B cell (primary cell): ENCODE results near the gene NEU2.

Source experiments
- CTCF ChIP-seq: fragments of 200-600 bp; IDR thresholded peaks from one replicate; pipeline ENCODE4 v1.8.0; 2022; ENCODE audit warnings: antibody characterized with exemption, mild to moderate bottlenecking
- EZH2 ChIP-seq: IDR thresholded peaks from 2 replicates; pipeline ENCODE4 v1.6.1; 2012; ENCODE audit warnings: borderline replicate concordance, low read depth, mild to moderate bottlenecking, moderate library complexity, low read length; ENCODE audit not compliant: insufficient read depth, poor library complexity, severe bottlenecking

- no peak for TF ChIP-seq CTCF
- TF ChIP-seq EZH2, result no peak
These were observed 29.4 kb upstream of the NEU2 start for GRCh38 chr2:233002829-233003657.
